ENCODE measurements around the gene KCNJ1.

The KCNJ1 gene

GRCh38 chr11:128867277-128867676 is at the start of gene KCNJ1:
Gene KCNJ1, minus strand, starts transcription at chr11:128867296. Its CDS starts 27,053 bp downstream, at chr11:128840243.
- peak; percentile 25 for DNase-seq

DNA sequence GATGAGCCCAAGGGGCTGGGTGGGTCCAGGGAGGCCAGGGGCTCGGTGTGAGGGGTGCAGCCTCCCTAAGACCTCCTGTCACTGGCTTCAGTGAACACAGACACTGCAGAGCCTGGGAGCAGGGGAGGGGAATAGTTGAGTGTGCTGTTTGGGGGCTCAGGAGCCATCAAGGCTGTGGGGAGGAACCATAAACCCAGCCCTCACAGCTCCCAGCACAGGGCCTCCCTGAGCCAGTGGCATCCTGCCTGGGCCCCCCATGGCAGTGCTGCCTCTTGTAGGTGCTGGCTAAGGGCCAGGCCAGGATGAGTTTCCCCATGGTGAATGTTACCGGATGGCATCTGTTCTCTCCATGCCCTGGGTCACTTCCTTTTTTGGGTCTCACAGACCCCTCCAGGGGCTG is 49.6 kb upstream of the KCNJ1 start:
- no peak for DNase-seq

- DNase-seq: no peak
Measured at GRCh38 chr11:128916037-128916572, 49.0 kb upstream of the KCNJ1 start.

- DNase-seq: no peak
Measured at GRCh38 chr11:128915149-128915521, 48.0 kb upstream of the KCNJ1 start.

DNA sequence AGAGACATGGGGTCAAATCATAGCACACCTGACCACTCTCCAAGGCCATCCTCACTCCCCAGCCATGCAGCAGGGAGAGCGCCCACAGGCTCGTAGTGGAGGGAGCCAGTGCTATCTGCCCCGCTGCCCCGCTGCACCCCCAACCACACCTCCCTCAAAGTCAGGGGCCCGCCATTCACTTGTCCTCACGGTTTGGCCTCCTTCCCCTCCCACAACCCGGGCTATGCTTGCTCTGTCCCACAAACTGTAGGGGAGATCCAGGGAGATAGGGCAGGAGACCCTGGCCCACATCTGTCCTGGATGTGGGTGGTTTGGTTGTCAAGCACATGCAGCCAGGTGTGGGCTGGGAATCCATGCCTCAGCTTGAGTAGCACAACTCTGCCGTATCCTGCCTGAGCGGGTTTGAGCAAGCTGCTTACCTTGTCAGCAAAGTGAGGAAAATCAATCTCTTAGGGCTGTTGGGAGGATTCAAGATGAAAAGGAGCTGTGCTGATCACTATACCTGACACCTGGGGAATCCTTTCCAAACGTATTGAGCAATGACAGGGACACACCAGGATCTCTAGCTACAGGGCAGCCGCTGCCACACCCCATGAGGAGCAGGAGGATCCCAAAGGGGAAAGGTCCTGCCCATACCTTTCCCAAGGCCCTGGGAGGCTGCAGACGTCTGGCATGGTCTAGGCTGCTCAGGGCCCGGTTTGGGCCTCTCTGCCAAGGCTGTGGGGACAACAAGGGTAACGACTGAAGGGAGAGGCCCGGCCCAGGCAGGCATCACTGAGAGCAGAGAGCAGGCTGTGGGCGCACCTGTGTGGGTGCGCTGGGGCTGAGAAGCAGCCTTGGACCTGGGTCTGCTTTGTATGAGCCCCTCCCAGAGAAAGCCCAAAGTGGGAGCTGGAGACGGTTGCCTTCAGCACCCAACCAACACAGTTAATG is 47.4 kb upstream of the KCNJ1 start:
- no peak for DNase-seq

- no peak for DNase-seq
Measured at GRCh38 chr11:128913806-128914205, 46.7 kb upstream of the KCNJ1 start.

- DNase-seq: no peak
Measured at GRCh38 chr11:128911701-128912100, 44.6 kb upstream of the KCNJ1 start.

DNA sequence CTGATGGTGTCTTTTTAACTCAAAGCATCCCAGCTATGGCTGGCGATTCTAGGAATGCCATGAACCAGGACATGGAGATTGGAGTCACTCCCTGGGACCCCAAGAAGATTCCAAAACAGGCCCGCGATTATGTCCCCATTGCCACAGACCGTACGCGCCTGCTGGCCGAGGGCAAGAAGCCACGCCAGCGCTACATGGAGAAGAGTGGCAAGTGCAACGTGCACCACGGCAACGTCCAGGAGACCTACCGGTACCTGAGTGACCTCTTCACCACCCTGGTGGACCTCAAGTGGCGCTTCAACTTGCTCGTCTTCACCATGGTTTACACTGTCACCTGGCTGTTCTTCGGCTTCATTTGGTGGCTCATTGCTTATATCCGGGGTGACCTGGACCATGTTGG is 44.1 kb upstream of the KCNJ1 start:
- DNase-seq: no peak

DNA sequence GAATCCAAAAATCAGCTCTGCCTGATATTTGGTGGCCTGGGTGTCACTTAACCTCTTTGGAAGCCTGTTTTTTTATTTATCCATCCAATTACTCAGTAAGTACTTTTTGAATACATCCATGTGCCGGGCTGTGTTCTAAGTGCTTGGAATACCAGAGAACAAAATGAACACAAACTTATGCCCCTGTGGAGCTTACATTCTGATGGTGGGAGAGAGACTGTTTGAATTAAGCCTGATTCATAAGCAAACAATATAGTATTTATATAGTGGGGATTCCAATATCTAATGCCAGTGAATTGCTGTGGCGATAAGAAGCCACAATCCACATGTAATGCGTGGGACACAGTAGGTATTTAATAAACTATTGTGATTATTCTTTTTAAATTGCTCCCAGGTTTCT is 43.5 kb upstream of the KCNJ1 start:
- DNase-seq: no peak

DNA sequence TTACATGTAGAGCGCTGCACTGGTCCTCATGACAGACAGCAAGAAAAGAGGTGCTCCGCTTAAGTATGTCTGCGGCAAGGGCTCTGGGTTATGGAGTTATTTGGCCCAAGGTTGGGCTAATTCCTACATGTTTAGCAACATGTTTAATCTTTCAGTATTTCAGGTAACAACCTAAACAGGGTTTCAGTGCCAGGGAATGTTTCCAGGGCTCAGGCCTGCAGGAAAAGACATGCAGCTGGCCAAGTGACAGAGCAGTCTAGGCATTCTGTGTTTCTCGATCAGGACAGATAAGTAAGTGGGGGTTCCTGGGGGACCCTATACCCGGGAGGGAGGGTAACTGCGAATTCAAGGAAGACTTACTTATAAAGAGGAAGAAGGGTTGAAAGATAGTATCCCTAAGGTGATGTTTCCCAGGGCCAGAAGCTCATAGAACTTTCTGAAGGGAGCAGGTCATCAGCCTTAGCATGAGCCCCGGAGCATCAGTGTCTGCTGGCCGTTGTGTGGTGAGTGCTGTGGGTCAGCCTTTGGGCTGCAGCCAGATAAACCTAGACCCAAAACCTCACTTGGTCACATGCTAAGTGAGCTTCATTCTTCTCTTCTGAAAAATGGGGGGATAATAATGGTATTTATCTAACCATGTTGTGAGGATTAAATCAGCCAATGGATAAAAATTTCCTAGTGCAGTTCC is 42.5 kb upstream of the KCNJ1 start:
- DNase-seq: no peak

DNA sequence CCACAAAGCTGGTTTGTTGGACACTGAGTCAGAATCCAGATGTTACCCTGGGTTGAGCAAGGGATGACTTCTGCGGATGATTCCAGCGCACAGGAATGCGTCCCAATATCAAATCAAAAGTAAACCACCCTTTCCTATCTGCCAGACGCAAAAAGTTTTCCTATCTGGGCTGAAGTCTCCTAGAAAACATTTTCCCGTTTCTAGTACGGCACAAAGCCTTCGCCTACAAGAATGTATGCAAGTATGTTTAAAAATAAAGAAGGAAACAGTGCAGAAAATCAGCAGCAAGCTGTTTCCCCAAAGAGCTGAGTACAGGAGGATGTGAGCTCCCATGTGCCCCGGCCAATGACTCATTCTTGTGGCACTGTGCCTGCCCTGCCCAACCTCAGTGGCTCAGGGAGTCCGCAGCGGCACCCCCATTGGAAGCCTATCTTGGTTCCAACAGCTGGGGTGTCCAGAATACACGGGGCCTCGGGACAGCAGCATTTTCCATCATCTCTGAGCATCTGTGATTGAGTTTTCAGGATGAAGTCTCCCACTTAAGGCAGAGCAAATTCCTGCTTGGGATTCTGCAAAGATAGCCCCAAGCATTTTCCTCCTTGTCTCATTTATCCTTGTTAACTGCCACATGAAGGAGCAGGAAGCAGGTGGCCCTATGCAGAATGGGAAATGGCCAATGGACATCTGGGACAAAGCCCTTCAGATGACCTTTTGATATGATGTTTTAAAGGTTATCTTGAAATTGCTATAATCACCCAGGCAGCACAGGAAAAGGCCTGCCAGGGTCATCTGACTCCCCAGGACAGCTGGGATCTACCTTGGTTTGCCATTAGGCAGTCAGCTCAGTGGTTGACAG is 41.5 kb upstream of the KCNJ1 start:
- DNase-seq: peak; percentile 18

DNA sequence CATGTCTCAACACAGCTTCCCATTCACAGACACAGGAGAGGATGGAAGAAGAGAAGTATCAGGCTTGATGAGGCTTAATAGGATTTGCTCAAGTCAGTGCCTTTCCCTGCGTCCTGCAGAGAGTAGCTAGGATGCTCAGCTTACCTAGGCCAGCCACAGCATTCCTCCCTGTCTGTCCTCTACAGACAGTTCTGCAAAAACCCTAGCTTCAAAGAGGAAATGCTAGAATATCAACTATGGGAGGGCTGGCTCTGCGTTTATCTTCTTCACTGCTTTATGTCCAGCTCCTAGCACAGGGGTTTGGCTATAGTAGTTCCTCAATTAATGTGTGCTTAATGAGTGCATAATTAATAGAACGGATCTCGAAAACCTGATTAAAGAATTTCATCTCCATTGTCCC is 40.5 kb upstream of the KCNJ1 start:
- DNase-seq: no peak

- no peak for DNase-seq
Measured at GRCh38 chr11:128906185-128907050, 39.3 kb upstream of the KCNJ1 start.

- DNase-seq: peak; percentile 59
Measured at GRCh38 chr11:128905345-128906184, 38.5 kb upstream of the KCNJ1 start.

GRCh38 chr11:128904656-128905344 is 37.7 kb upstream of the KCNJ1 start:
- DNase-seq: no peak

- DNase-seq: no peak
Measured at GRCh38 chr11:128904303-128904655, 37.2 kb upstream of the KCNJ1 start.

- no peak for DNase-seq
Measured at GRCh38 chr11:128903248-128904061, 36.4 kb upstream of the KCNJ1 start.

DNA sequence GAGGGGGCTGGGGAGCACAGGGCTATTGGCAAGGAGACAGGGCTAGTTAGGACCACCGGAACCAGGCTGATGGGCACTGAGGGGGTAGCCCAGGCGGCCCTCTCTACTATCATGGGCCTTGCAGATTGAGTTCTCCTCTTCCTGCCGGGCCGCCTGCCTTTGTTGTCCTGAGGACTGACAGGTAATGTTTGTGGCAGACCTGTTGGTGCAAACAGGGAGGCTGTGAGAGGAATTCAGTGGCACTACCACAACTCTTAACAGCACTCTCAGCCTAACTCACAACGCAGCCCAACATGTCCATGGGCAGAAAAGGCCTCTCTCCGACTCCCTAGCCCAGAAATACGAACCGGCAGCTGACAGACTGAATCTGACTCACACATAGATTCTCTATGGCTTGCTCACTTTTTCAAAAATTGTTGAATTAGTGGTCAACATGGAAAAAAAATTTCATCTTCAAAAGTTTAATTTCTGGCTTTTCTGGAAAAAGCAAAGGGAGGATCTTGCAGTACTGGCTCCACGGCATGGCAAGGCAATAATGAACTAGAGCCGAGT is 35.5 kb upstream of the KCNJ1 start:
- no peak for DNase-seq
